Caco-2 (cell line): ENCODE measurements around the gene CHMP3. TPM values are rescaled to one million over a fixed set of nuclear protein-coding genes. Genes with fewer than 3 reads are reported as not detected.

ENCODE experiments used
- BruUV-seq: library from RNA; stranded (reverse); fragments of 400-500 nt; replicated peaks from 2 replicates; lab custom pipeline; 2021; lab: Mats Ljungman, UMichigan
- CTCF ChIA-PET: fragments of 300-600 bp; sonication (Branson Sonifier 250); formaldehyde crosslinking; loops from one replicate; lab custom pipeline; 2022; ENCODE audit warnings: antibody characterized with exemption; lab: Charles Lee
- POLR2A ChIA-PET: fragments of 300-600 bp; sonication (Branson Sonifier 250); formaldehyde crosslinking; loops from one replicate; lab custom pipeline; 2022; ENCODE audit warnings: antibody characterized with exemption; lab: Charles Lee
- DNase-seq, 2 experiments: peaks; one replicate each; pipeline versions ENCODE4 v3.0.0 to v3.0.0-alpha.2; 2020 to 2022
- H3K27me3 ChIP-seq: replicated peaks from 2 replicates; pipeline ENCODE4 v1.6.0; 2011; ENCODE audit warnings: low read length; ENCODE audit not compliant: control insufficient read depth, insufficient read depth
- H3K36me3 ChIP-seq: 2 replicates; pipeline ENCODE4 v1.5.1; 2011; ENCODE audit warnings: low read length; ENCODE audit not compliant: control insufficient read depth, insufficient read depth
- H3K4me1 ChIP-seq: fragments of 250-450 bp; sonication (Bioruptor Pico); 2 replicates; pipeline ENCODE4 v1.5.1; 2020; ENCODE audit warnings: mild to moderate bottlenecking
- H3K4me3 ChIP-seq: 2 replicates; pipeline ENCODE4 v1.5.1; 2011; ENCODE audit warnings: low read depth, mild to moderate bottlenecking, control low read depth, low read length
- H3K9me3 ChIP-seq: fragments of 250-450 bp; sonication (Bioruptor Pico); 2 replicates; pipeline ENCODE4 v1.5.1; 2020; ENCODE audit warnings: mild to moderate bottlenecking, moderate library complexity
- H3K27ac Mint-ChIP-seq: one replicate; pipeline ENCODE4 v1.8.0; 2022; ENCODE audit warnings: mixed read lengths; ENCODE audit not compliant: unreplicated experiment
- H3K27me3 Mint-ChIP-seq: one replicate; pipeline ENCODE4 v1.8.0; 2022; ENCODE audit warnings: mixed read lengths; ENCODE audit not compliant: insufficient read depth, unreplicated experiment
- H3K36me3 Mint-ChIP-seq: one replicate; pipeline ENCODE4 v1.8.0; 2022; ENCODE audit warnings: mild to moderate bottlenecking, mixed read lengths; ENCODE audit not compliant: insufficient read depth, unreplicated experiment
- H3K4me1 Mint-ChIP-seq: one replicate; pipeline ENCODE4 v1.8.0; 2022; ENCODE audit warnings: low read depth, mixed read lengths; ENCODE audit not compliant: unreplicated experiment
- H3K4me3 Mint-ChIP-seq: one replicate; pipeline ENCODE4 v1.8.0; 2022; ENCODE audit warnings: mild to moderate bottlenecking, moderate library complexity, mixed read lengths; ENCODE audit not compliant: unreplicated experiment
- H3K9me3 Mint-ChIP-seq: one replicate; pipeline ENCODE4 v1.8.0; 2022; ENCODE audit warnings: mixed read lengths; ENCODE audit not compliant: unreplicated experiment
- intact Hi-C: fragments of 100-400 bp; cut with micrococcal nuclease; formaldehyde crosslinking; loops from one replicate; pipeline ENCODE4 v1.10.0; 2022; ENCODE audit not compliant: unreplicated experiment
- total RNA-seq: library from RNA; stranded (reverse); gene quantifications from 2 replicates; pipeline ENCODE4 v1.2.3, GENCODE V29; 2022
- TF ChIP-seq, protein P1 (sequence below), 2 experiments: fragments of 200-600 bp in 1 of 2; IDR thresholded peaks; 1 replicate in 1 of 2; 2 replicates in 1 of 2; pipeline versions ENCODE4 v1.5.1 to v1.8.0; 2011 to 2022; ENCODE audit warnings: antibody characterized with exemption in 1 of 2, control low read depth in 1 of 2, inconsistent platforms in 1 of 2, low read depth in 1 of 2, low read length in 1 of 2, mild to moderate bottlenecking in 1 of 2, moderate library complexity in 1 of 2; ENCODE audit not compliant: insufficient read depth in 1 of 2, severe bottlenecking in 1 of 2, unreplicated experiment in 1 of 2

Gene CHMP3
- total RNA-seq, 1 experiment from 2014 or later, result 93.5 TPM

DNA sequence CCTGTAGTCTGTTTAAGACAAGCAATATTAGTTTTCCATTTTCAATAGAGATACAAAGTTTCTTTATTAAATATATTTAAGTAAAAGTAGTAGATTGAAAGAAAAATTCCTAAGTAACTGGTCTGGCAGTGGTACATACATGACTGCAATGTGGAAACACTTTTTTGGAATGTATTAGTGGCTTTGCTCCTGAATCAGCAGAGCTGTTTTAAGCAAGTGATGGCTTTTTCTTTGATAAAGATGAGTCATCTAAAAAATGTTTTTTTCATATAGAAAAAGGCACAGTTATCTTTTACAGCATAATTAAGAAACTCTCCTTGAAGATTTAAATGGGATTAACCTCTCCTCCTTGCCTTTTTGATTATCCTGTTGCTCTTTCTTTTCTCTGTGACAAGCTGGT is 87.2 kb downstream of the CHMP3 start:
- no peaks in the 10 kb centered on the region for H3K27me3 Mint-ChIP-seq
- TF ChIP-seq, protein P1, sequence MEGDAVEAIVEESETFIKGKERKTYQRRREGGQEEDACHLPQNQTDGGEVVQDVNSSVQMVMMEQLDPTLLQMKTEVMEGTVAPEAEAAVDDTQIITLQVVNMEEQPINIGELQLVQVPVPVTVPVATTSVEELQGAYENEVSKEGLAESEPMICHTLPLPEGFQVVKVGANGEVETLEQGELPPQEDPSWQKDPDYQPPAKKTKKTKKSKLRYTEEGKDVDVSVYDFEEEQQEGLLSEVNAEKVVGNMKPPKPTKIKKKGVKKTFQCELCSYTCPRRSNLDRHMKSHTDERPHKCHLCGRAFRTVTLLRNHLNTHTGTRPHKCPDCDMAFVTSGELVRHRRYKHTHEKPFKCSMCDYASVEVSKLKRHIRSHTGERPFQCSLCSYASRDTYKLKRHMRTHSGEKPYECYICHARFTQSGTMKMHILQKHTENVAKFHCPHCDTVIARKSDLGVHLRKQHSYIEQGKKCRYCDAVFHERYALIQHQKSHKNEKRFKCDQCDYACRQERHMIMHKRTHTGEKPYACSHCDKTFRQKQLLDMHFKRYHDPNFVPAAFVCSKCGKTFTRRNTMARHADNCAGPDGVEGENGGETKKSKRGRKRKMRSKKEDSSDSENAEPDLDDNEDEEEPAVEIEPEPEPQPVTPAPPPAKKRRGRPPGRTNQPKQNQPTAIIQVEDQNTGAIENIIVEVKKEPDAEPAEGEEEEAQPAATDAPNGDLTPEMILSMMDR (IDR thresholded peaks at IDR 0.05; ENCODE audit: insufficient read depth in 1 of 2, low read depth in 1 of 2, low read length in 1 of 2, severe bottlenecking in 1 of 2, unreplicated experiment in 1 of 2), result no peak
- H3K9me3 Mint-ChIP-seq, result no peaks in the 10 kb centered on the region
- Histone ChIP-seq H3K4me1 (no peaks in the 10 kb centered on the region), H3K27me3 (no peaks in the 10 kb centered on the region), H3K4me3 (no peak overlapping the region), H3K36me3 (peaks cover 12% of the 10 kb centered on the region), H3K9me3 (no peaks in the 10 kb centered on the region)
- no peak overlapping the region for H3K4me3 Mint-ChIP-seq
- no peak for DNase-seq
- H3K36me3 Mint-ChIP-seq, result peaks cover 57% of the 10 kb centered on the region
- CTCF ChIA-PET, result interaction anchor here (1.5 kb wide), 1 partner anchor 80 kb away, joined by 3 read pairs; no protein-coding TSS in a partner anchor
- no peaks in the 10 kb centered on the region for H3K4me1 Mint-ChIP-seq
- no peak overlapping the region for H3K27ac Mint-ChIP-seq
- BruUV-seq, result no TSS peak
- POLR2A ChIA-PET, result no interaction called here
- intact Hi-C loops, result no loop called here

DNA sequence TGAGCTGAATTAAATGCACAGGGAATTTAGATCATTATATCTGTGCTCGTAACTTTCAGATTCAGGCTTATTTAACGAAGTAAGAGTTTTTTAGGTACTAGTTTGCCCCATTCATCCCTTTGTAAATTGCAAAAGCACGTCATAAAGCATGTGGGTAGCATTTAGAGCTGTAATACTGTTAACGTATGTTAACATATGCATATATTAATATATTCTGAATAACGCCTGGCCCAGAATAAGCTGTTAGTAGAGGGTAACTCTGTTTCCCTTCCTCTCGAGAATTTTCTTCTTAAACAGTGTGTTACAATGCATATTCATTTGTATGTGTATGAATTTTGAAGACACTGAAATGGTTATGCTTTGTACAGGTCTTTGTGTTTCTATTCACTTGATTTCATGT is 91.6 kb downstream of the CHMP3 start:
- H3K4me3 Mint-ChIP-seq, result no peak overlapping the region
- BruUV-seq, result no TSS peak
- no peak for DNase-seq
- no peaks in the 10 kb centered on the region for H3K4me1 Mint-ChIP-seq
- H3K27ac Mint-ChIP-seq, result no peak overlapping the region
- H3K4me1 ChIP-seq, result no peaks in the 10 kb centered on the region
- intact Hi-C loops, result no loop called here
- H3K36me3 ChIP-seq, result peaks cover 8% of the 10 kb centered on the region
- H3K27me3 Mint-ChIP-seq, result no peaks in the 10 kb centered on the region
- no peaks in the 10 kb centered on the region for H3K9me3 Mint-ChIP-seq
- ChIA-PET CTCF (no interaction called here), POLR2A (no interaction called here)
- TF ChIP-seq, protein P1 (IDR thresholded peaks at IDR 0.05; ENCODE audit: insufficient read depth in 1 of 2, low read depth in 1 of 2, low read length in 1 of 2, severe bottlenecking in 1 of 2, unreplicated experiment in 1 of 2), result no peak
- peaks cover 20% of the 10 kb centered on the region for H3K36me3 Mint-ChIP-seq
- no peak overlapping the region for H3K4me3 ChIP-seq
- H3K9me3 ChIP-seq, result no peaks in the 10 kb centered on the region
- no peaks in the 10 kb centered on the region for H3K27me3 ChIP-seq

DNA sequence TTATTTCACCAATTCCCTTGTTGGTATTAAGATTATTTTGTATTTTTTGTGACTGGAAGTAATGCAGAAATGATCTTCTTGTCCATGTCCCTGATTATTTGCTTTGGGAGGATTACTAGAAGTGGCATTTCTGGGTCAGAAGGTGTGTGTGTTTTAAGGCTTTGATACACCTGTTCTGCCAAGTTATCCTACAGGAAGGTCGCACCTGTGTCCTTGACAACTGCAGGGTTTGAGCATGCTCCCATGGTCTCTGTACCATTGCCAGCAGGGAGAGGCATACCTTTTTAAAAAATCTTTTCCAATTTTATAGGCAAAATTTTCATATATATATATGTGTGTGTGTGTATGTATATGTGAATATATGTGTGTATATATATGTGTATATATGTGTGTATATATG is 92.4 kb downstream of the CHMP3 start:
- no peaks in the 10 kb centered on the region for H3K27me3 Mint-ChIP-seq
- no peak for DNase-seq
- no peak overlapping the region for H3K4me3 Mint-ChIP-seq
- POLR2A ChIA-PET, result no interaction called here
- CTCF ChIA-PET, result no interaction called here
- no peak overlapping the region for H3K27ac Mint-ChIP-seq
- TF ChIP-seq, protein P1 (IDR thresholded peaks at IDR 0.05; ENCODE audit: insufficient read depth in 1 of 2, low read depth in 1 of 2, low read length in 1 of 2, severe bottlenecking in 1 of 2, unreplicated experiment in 1 of 2), result no peak
- intact Hi-C loops, result no loop called here
- Histone ChIP-seq H3K27me3 (no peaks in the 10 kb centered on the region), H3K9me3 (no peaks in the 10 kb centered on the region), H3K36me3 (peaks cover 7% of the 10 kb centered on the region), H3K4me1 (no peaks in the 10 kb centered on the region), H3K4me3 (no peak overlapping the region)
- BruUV-seq, result no TSS peak
- no peaks in the 10 kb centered on the region for H3K9me3 Mint-ChIP-seq
- no peaks in the 10 kb centered on the region for H3K4me1 Mint-ChIP-seq
- H3K36me3 Mint-ChIP-seq, result peaks cover 14% of the 10 kb centered on the region
